HepG2 (cell line): ENCODE data around the gene NKPD1. TPM values are rescaled to one million over a fixed set of nuclear protein-coding genes. Genes with fewer than 3 reads are reported as not detected.

Experiments
- ARID5B ChIP-seq: IDR thresholded peaks from 2 replicates; pipeline ENCODE4 v1.4.0; 2020; ENCODE audit warnings: mild to moderate bottlenecking, missing genetic modification reagents
- CREBL2 ChIP-seq: sonication (generic); formaldehyde crosslinking; IDR thresholded peaks from 2 replicates; pipeline ENCODE4 v1.8.1; 2023; ENCODE audit warnings: missing genetic modification reagents, mild to moderate bottlenecking, borderline replicate concordance
- EED ChIP-seq: sonication (generic); formaldehyde crosslinking; IDR thresholded peaks from 2 replicates; pipeline ENCODE4 v1.5.0; 2020; ENCODE audit warnings: mild to moderate bottlenecking, missing genetic modification reagents
- KDM1A ChIP-seq: IDR thresholded peaks from 2 replicates; pipeline ENCODE4 v1.6.1; 2016; ENCODE audit warnings: missing compliant biosample characterization
- SOX5 ChIP-seq: IDR thresholded peaks from 2 replicates; pipeline ENCODE4 v1.6.1; 2016; ENCODE audit warnings: borderline replicate concordance
- ZNF737 ChIP-seq: sonication (generic); formaldehyde crosslinking; IDR thresholded peaks from 2 replicates; pipeline ENCODE4 v1.5.0; 2020; ENCODE audit warnings: missing genetic modification reagents, mild to moderate bottlenecking, borderline replicate concordance
- ZNF747 ChIP-seq: sonication (generic); formaldehyde crosslinking; IDR thresholded peaks from 2 replicates; pipeline ENCODE4 v1.8.1; 2023; ENCODE audit warnings: missing genetic modification reagents, mild to moderate bottlenecking, borderline replicate concordance
- polyA plus RNA-seq, 8 experiments: library from polyadenylated mRNA; depleted of rRNA in 3 of 8; stranded (reverse) in 7 of 8; unstranded in 1 of 8; fragments of >200 nt; fragmentation: Illumina TruSeq in 4 of 8; extraction: Trizol in 4 of 8; gene quantifications; 2 replicates each; pipeline versions ENCODE4 v1.2.1 to v1.2.3, GENCODE V29; 2011 to 2016; ENCODE audit warnings: low read depth in 4 of 8, missing spikeins in 1 of 8, mixed read lengths in 1 of 8; ENCODE audit not compliant: insufficient read depth in 1 of 8
- total RNA-seq, 5 experiments: library from RNA; depleted of rRNA; stranded (reverse); fragments of >200 nt; fragmentation: Illumina TruSeq; extraction: Trizol; gene quantifications; 2 replicates each; pipeline ENCODE4 v1.2.3, GENCODE V29; 2016; ENCODE audit warnings: low read depth in 1 of 5
- TF ChIP-seq, protein P1 (sequence below): IDR thresholded peaks from 2 replicates; pipeline ENCODE4 v1.6.1; 2012; ENCODE audit warnings: low read length, improper control_type of control experiment

The NKPD1 gene
- total and polyA plus RNA-seq, 2 of the 13 experiments (the other 11 are each of a cell fraction or from before 2014, with no cell fraction given): 0.03 TPM; not detected in 1

- TF ChIP-seq, protein P1, sequence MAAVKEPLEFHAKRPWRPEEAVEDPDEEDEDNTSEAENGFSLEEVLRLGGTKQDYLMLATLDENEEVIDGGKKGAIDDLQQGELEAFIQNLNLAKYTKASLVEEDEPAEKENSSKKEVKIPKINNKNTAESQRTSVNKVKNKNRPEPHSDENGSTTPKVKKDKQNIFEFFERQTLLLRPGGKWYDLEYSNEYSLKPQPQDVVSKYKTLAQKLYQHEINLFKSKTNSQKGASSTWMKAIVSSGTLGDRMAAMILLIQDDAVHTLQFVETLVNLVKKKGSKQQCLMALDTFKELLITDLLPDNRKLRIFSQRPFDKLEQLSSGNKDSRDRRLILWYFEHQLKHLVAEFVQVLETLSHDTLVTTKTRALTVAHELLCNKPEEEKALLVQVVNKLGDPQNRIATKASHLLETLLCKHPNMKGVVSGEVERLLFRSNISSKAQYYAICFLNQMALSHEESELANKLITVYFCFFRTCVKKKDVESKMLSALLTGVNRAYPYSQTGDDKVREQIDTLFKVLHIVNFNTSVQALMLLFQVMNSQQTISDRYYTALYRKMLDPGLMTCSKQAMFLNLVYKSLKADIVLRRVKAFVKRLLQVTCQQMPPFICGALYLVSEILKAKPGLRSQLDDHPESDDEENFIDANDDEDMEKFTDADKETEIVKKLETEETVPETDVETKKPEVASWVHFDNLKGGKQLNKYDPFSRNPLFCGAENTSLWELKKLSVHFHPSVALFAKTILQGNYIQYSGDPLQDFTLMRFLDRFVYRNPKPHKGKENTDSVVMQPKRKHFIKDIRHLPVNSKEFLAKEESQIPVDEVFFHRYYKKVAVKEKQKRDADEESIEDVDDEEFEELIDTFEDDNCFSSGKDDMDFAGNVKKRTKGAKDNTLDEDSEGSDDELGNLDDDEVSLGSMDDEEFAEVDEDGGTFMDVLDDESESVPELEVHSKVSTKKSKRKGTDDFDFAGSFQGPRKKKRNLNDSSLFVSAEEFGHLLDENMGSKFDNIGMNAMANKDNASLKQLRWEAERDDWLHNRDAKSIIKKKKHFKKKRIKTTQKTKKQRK: no peak
- no peak for TF ChIP-seq SOX5 (CRISPR knock-in tag)
- no peak for TF ChIP-seq KDM1A
- TF ChIP-seq ARID5B: no peak
- TF ChIP-seq CREBL2 (CRISPR knock-in tag): no peak
- no peak for TF ChIP-seq ZNF747 (CRISPR knock-in tag)
- TF ChIP-seq EED: no peak
- TF ChIP-seq ZNF737 (CRISPR knock-in tag): no peak
- TF ChIP-seq, all 625 proteins: peak for 0
These were observed 23.5 kb downstream of the NKPD1 start (continued) for GRCh38 chr19:45137179-45137761.
